T-cell (primary cell): ENCODE measurements around the gene GCSAM. TPM values are rescaled to one million over a fixed set of nuclear protein-coding genes. Genes with fewer than 3 reads are reported as not detected.

Experiments
- ATAC-seq, 4 experiments: fragments of 200-7000 bp in 3 of 4; fragments of 150-1000 bp in 1 of 4; cut with Tn5 transposase; replicated peaks in 1 of 4; 1 replicate in 3 of 4; 2 replicates in 1 of 4; pipeline ENCODE4 v1.10.0; 2021; ENCODE audit warnings: moderate library complexity in 3 of 4, mild to moderate bottlenecking in 2 of 4, moderate number of reproducible peaks in 1 of 4
- CTCF ChIA-PET, 2 donors: fragments of 300-600 bp; sonication (Branson Sonifier 250); formaldehyde crosslinking; loops; one replicate each; lab custom pipeline; 2022; ENCODE audit warnings: antibody characterized with exemption in 2 of 2; lab: Charles Lee
- POLR2A ChIA-PET, 2 donors: fragments of 300-600 bp; sonication (Branson Sonifier 250); formaldehyde crosslinking; loops; one replicate each; lab custom pipeline; 2022; ENCODE audit warnings: antibody characterized with exemption in 2 of 2; lab: Charles Lee
- DNase-seq, 35 experiments: peaks; one replicate each; pipeline versions ENCODE4 v3.0.0 to v3.0.0-alpha.2; 2013 to 2023
- H3K27ac ChIP-seq: one replicate; pipeline ENCODE4 v1.5.1; 2013; ENCODE audit warnings: low read length
- H3K27me3 ChIP-seq, 2 experiments: replicated peaks in 1 of 2; 1 replicate in 1 of 2; 2 replicates in 1 of 2; pipeline versions ENCODE4 v1.6.1 to v1.7.0; 2013; ENCODE audit warnings: low read length in 1 of 2, mixed read lengths in 1 of 2; ENCODE audit not compliant: control insufficient read depth in 2 of 2, insufficient read depth in 2 of 2; ENCODE audit errors: extremely low read depth in 1 of 2
- H3K36me3 ChIP-seq, 2 donors: 1 replicate in 1 of 2; 2 replicates in 1 of 2; pipeline versions ENCODE4 v1.6.1 to v1.7.0; 2013; ENCODE audit warnings: low read length in 1 of 2; ENCODE audit not compliant: control insufficient read depth in 2 of 2, insufficient read depth in 1 of 2; ENCODE audit errors: extremely low read depth in 1 of 2
- H3K4me1 ChIP-seq, 2 experiments: 1 replicate in 1 of 2; 2 replicates in 1 of 2; pipeline versions ENCODE4 v1.6.1 to v1.7.0; 2013; ENCODE audit warnings: low read length in 2 of 2, mixed read lengths in 1 of 2; ENCODE audit not compliant: insufficient read depth in 2 of 2, control insufficient read depth in 1 of 2; ENCODE audit errors: extremely low read depth in 1 of 2
- H3K4me3 ChIP-seq, 2 donors: 1 replicate in 1 of 2; 2 replicates in 1 of 2; pipeline versions ENCODE4 v1.5.1 to v1.7.0; 2013; ENCODE audit warnings: mild to moderate bottlenecking in 2 of 2, low read length in 1 of 2, moderate library complexity in 1 of 2; ENCODE audit not compliant: control insufficient read depth in 1 of 2; ENCODE audit errors: extremely low read depth in 1 of 2
- H3K9me3 ChIP-seq: 2 replicates; pipeline ENCODE4 v1.7.0; 2013
- H3K27ac Mint-ChIP-seq, 2 donors: one replicate each; pipeline ENCODE4 v1.8.0; 2020 to 2021; ENCODE audit warnings: mild to moderate bottlenecking in 2 of 2, mixed read lengths in 2 of 2
- H3K27me3 Mint-ChIP-seq, 2 donors: one replicate each; pipeline ENCODE4 v1.8.0; 2021 to 2022; ENCODE audit warnings: mixed read lengths in 2 of 2
- H3K36me3 Mint-ChIP-seq: one replicate; pipeline ENCODE4 v1.8.0; 2021; ENCODE audit warnings: mixed read lengths
- H3K4me1 Mint-ChIP-seq, 3 donors: one replicate each; pipeline ENCODE4 v1.8.0; 2020 to 2022; ENCODE audit warnings: mixed read lengths in 3 of 3, mild to moderate bottlenecking in 1 of 3
- H3K4me3 Mint-ChIP-seq, 3 donors: one replicate each; pipeline ENCODE4 v1.8.0; 2020 to 2022; ENCODE audit warnings: mild to moderate bottlenecking in 3 of 3, mixed read lengths in 3 of 3, moderate library complexity in 3 of 3
- H3K9me3 Mint-ChIP-seq, 3 donors: one replicate each; pipeline ENCODE4 v1.8.0; 2020 to 2022; ENCODE audit warnings: mixed read lengths in 3 of 3
- WGBS: methylation state at CpG from one replicate; pipeline ENCODE4 v1.1.5; 2013; ENCODE audit warnings: missing lambda C conversion rate; ENCODE audit not compliant: insufficient coverage; 5-methylcytosine and 5-hydroxymethylcytosine counted together
- total RNA-seq, 35 experiments: library from RNA in 6 of 35; stranded (reverse) in 6 of 35; fragments of 120-200 nt in 1 of 35; gene quantifications; one replicate each; pipeline versions ENCODE4 v1.2.1 to v1.2.4 and lab custom pipeline; 2013 to 2026

GCSAM gene
- total RNA-seq, 5 donors from 2014 or later (not counting 1 experiment from before 2014, with no cell fraction given) = 15.8 to 21.6 (median 18.2) TPM

- Mint-ChIP-seq H3K27me3 (no peaks in the 10 kb centered on the region), H3K4me3 (no peak overlapping the region), H3K4me1 (no peaks in the 10 kb centered on the region), H3K36me3 (peaks cover 7% of the 10 kb centered on the region), H3K27ac (no peak overlapping the region), H3K9me3 (no peaks in the 10 kb centered on the region)
- ChIA-PET CTCF (interaction anchor here in 1 of 2 donors (1.4 kb wide), 1 partner anchor 209 kb away, joined by 3 read pairs; no protein-coding TSS in a partner anchor), POLR2A (no interaction called here)
- H3K36me3 ChIP-seq = peaks cover 0 to 5% of the 10 kb centered on the region in 2 donors
- ATAC-seq = no peak
- no peak overlapping the region for H3K27ac ChIP-seq
- WGBS = no CpG with 5 or more reads among the region's 2 CpGs
- no peaks in the 10 kb centered on the region for H3K27me3 ChIP-seq
- DNase-seq = no peak
- H3K4me3 ChIP-seq = no peak overlapping the region
- H3K4me1 ChIP-seq = no peaks in the 10 kb centered on the region
- H3K9me3 ChIP-seq = no peaks in the 10 kb centered on the region
Observed at GRCh38 chr3:112104774-112105173, 28.3 kb downstream of the GCSAM start.

DNA sequence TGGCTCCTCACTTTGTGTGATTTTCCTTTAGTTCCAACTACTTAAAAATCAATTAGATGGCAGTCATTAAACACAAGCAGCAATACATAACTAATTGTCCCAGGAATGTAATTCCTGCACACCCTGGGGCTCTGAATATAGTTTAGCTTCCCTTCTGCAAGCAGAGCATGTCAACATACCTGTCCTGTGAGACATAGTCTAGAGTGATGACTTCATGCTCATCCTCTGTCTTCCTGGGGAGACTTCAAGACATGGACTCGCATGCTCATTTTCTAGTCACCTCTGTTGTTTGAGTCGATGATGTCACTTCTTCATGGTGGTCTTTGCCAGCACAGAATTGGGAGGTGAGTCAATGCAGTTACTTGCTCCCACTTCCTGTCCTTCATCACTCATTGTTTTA is 31.1 kb downstream of the GCSAM start:
- H3K9me3 ChIP-seq = no peaks in the 10 kb centered on the region
- CTCF ChIA-PET = interaction anchor here in 1 of 2 donors (2.1 kb wide), 1 partner anchor 10 kb away, joined by 5 read pairs; no protein-coding TSS in a partner anchor
- peaks cover 0 to 5% of the 10 kb centered on the region in 2 donors for H3K36me3 ChIP-seq
- ATAC-seq (no peak), DNase-seq (no peak)
- no peak overlapping the region for H3K27ac ChIP-seq
- Mint-ChIP-seq H3K9me3 (no peaks in the 10 kb centered on the region), H3K27ac (no peak overlapping the region), H3K36me3 (peaks cover 7% of the 10 kb centered on the region), H3K27me3 (no peaks in the 10 kb centered on the region), H3K4me1 (no peaks in the 10 kb centered on the region), H3K4me3 (no peak overlapping the region)
- no CpG with 5 or more reads among the region's 2 CpGs for WGBS
- POLR2A ChIA-PET = no interaction called here
- H3K4me3 ChIP-seq = no peak overlapping the region
- no peaks in the 10 kb centered on the region for H3K4me1 ChIP-seq
- no peaks in the 10 kb centered on the region for H3K27me3 ChIP-seq

DNA sequence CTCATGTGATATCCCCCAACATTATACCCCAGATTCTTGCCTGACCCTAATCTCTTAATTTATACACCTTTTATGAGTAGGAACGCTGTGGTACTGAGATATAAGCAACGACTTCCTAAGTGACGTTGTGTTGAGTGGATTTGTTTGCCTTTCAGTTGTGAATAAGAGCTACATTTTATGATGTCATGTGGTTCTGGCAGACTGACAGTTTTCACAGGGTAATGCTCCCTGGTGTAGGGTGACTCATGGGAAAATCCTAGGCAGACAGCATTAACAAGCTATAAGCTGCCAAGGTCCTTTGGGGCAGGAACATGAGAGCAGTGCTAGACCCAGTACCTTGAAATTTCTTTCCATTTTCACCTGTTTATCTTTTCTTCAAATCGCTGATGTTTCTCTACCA is 35.7 kb downstream of the GCSAM start:
- DNase-seq (no peak), ATAC-seq (no peak)
- Histone ChIP-seq H3K4me1 (peaks cover 2 to 4% of the 10 kb centered on the region in 2 experiments), H3K9me3 (no peaks in the 10 kb centered on the region), H3K36me3 (no peaks in the 10 kb centered on the region), H3K27ac (no peak overlapping the region), H3K4me3 (no peak overlapping the region), H3K27me3 (no peaks in the 10 kb centered on the region)
- Mint-ChIP-seq H3K27ac (no peak overlapping the region), H3K9me3 (no peaks in the 10 kb centered on the region), H3K27me3 (peaks cover 0 to 4% of the 10 kb centered on the region in 2 donors), H3K36me3 (peaks cover 3% of the 10 kb centered on the region), H3K4me1 (peaks cover 12% of the 10 kb centered on the region in 3 donors), H3K4me3 (no peak overlapping the region)
- 67% methylated on average over 2 of the region's 4 CpGs for WGBS
- ChIA-PET CTCF (interaction anchor here (0.6 to 1.4 kb wide), 4 partner anchors 10 to 426 kb away, joined by 3 to 5 read pairs (median 4); no protein-coding TSS in a partner anchor), POLR2A (no interaction called here)

DNA sequence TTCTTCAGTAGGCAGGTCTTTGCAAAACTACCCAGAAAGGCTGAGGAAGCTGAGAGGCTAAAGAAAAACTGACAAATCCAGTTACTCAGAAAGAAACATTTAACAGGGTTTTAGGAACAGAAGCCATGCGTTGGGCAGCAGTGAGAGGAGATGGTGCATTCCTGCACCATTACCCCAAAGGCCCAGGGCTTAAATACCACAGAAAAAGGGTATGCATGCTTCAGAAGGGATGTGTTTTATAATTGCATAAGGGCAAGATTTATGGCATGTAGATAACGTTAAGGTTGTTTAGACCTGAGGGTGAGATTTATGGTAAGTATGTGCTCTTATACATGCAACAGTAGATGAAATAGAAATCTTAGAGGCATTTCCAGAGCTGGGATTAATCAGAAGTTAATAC is 36.9 kb downstream of the GCSAM start:
- peaks cover 15 to 16% (median 15%) of the 10 kb centered on the region in 3 donors for H3K4me1 Mint-ChIP-seq
- H3K27ac ChIP-seq = no peak overlapping the region
- CTCF ChIA-PET = no interaction called here
- POLR2A ChIA-PET = no interaction called here
- 60% methylated on average over 1 of the region's 2 CpGs for WGBS
- no peaks in the 10 kb centered on the region for H3K9me3 ChIP-seq
- H3K27me3 ChIP-seq = no peaks in the 10 kb centered on the region
- ATAC-seq (no peak), DNase-seq (no peak)
- peaks cover 0 to 4% of the 10 kb centered on the region in 2 donors for H3K27me3 Mint-ChIP-seq
- peaks cover 3% of the 10 kb centered on the region for H3K36me3 Mint-ChIP-seq
- no peak overlapping the region for H3K4me3 ChIP-seq
- no peak overlapping the region for H3K27ac Mint-ChIP-seq
- no peaks in the 10 kb centered on the region for H3K9me3 Mint-ChIP-seq
- H3K4me3 Mint-ChIP-seq = no peak overlapping the region
- peaks cover 2 to 4% of the 10 kb centered on the region in 2 experiments for H3K4me1 ChIP-seq
- no peaks in the 10 kb centered on the region for H3K36me3 ChIP-seq

DNA sequence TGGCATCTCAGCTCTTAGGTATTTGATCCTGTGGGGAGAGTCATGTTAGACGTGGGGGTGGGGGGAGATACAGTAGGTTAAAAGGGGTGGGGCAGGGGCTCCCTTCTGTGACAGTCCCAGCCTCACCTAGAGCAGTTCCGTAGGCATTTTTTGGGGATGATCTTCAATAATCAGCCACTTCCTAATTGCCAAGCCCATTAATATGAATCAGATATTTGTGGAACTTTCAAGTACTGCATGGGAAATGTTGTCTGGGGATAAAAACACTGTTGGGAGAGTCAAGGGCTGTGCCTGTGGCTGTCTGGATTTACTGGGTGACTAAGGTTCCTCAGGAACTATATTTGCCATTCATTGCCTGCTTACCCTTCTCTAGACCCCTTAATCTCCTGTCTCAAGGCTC is 37.3 kb downstream of the GCSAM start:
- ChIA-PET POLR2A (interaction anchor here in 1 of 2 donors (0.6 kb wide), 1 partner anchor 448 kb away, joined by 3 read pairs; no protein-coding TSS in a partner anchor), CTCF (no interaction called here)
- no peaks in the 10 kb centered on the region for H3K9me3 ChIP-seq
- H3K27ac ChIP-seq = no peak overlapping the region
- no CpG with 5 or more reads among the region's 2 CpGs for WGBS
- H3K4me3 ChIP-seq = no peak overlapping the region
- Mint-ChIP-seq H3K27ac (no peak overlapping the region), H3K9me3 (no peaks in the 10 kb centered on the region), H3K27me3 (peaks cover 0 to 4% of the 10 kb centered on the region in 2 donors), H3K4me1 (peaks cover 16 to 20% (median 19%) of the 10 kb centered on the region in 3 donors), H3K36me3 (peaks cover 3% of the 10 kb centered on the region), H3K4me3 (no peak overlapping the region)
- H3K4me1 ChIP-seq = peaks cover 4 to 6% of the 10 kb centered on the region in 2 experiments
- H3K36me3 ChIP-seq = no peaks in the 10 kb centered on the region
- no peak for DNase-seq
- H3K27me3 ChIP-seq = no peaks in the 10 kb centered on the region
- ATAC-seq = no peak

DNA sequence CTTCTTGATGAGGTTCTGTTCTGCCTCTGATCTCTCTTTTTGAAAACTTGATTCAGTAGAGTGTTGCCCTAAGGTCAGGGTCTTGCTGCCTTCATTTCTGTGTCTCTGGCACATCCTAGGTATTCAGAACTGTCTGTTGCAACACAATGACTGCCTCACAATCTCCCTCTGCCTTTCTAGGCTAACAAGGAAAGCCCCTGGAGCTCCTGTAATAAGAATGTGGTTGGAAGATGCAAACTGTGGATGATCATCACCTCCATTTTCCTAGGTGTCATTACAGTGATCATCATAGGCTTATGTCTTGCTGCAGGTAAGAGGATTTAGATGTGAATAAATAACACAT is 39.9 kb downstream of the GCSAM start:
- DNase-seq (no peak), ATAC-seq (no peak)
- no peak overlapping the region for H3K27ac Mint-ChIP-seq
- Histone ChIP-seq H3K36me3 (no peaks in the 10 kb centered on the region), H3K27ac (no peak overlapping the region), H3K9me3 (no peaks in the 10 kb centered on the region), H3K4me3 (no peak overlapping the region), H3K4me1 (peaks cover 8 to 10% of the 10 kb centered on the region in 2 experiments), H3K27me3 (no peaks in the 10 kb centered on the region)
- H3K27me3 Mint-ChIP-seq = peaks cover 4 to 10% of the 10 kb centered on the region in 2 donors
- H3K36me3 Mint-ChIP-seq = peaks cover 3% of the 10 kb centered on the region
- H3K9me3 Mint-ChIP-seq = no peaks in the 10 kb centered on the region
- ChIA-PET CTCF (no interaction called here), POLR2A (no interaction called here)
- no peak overlapping the region for H3K4me3 Mint-ChIP-seq
- peaks cover 16 to 27% (median 23%) of the 10 kb centered on the region in 3 donors for H3K4me1 Mint-ChIP-seq
